ENCODE results near the gene BMAL1. TPM values are rescaled to one million over a fixed set of nuclear protein-coding genes. Genes with fewer than 3 reads are reported as not detected.
"Not testable (repeated sequence)": the region's sequence is repeated elsewhere in the genome, so short reads cannot be mapped to it uniquely, and the experiment has no call there.

The BMAL1 gene
- polyA plus RNA-seq (ENCODE audit: insufficient read length in 4 of 4), result 10 to 100 TPM; 10.6 to 13.7 (median 11.5) TPM

DNA sequence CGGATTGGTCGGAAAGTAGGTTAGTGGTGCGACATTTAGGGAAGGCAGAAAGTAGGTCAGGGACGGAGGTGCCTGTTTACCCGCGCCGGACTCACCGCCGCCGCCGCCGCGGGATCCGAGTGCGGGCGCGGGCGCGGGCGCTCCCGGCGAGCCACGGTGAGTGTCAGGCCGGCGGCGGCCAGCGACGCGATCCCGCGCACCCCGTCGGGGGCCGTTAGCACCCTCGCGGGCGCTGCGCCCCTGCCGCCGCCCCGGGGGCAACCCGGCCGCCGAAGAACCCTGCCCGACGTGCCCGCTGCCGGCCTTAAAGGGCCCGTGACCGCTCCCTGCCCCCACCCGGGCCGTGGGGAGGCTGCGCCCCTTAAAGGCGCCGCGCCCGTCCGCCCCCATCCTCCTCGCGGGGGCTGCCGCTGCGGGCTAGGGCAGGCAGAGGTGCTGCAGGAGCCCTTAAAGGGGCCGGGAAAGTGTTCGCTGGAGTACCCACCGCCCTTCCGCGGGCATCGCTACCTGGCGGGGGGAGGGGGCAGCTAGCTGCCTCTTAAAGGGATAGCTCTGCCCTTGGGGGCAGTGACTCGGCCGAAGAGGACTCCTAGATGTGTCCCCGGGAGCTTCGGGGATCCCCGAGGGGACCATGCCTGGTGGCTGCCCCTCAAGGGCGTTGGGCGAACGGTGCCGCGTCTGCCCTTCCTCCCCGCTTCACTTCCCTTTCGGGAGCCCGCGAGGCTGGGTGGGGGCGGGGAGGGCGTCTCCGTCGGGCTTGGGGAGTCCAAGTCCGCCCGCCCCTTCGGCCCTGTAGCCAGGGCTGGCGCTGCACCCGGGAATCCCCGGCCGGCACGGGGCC lies at the start of gene BMAL1:
Gene BMAL1, plus strand, starts transcription at position 23 of the 841 bp plus-strand sequence. CDS start 76,519 bp downstream, outside the sequence.
- DNase-seq (ENCODE audit: low read depth in 4 of 4, low spot score in 3 of 4), result no peak

DNA sequence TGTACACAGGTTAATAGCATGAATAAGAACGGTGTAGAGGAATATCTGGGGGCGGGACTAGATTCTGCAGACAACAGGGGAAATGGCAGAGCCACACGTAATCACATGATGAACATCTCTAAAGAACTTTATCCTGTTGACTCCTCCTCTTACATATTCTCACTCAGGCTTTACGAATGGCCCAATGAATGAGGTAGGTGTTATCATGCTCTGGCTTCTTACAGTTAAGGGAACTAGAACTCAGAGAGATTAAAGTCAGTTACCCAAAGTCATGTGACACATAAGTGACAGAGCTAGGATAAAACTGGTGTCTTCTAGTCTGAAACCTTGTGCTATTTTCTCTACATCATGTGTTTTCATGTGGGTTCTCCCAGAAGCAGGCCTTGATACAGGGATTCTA lies 49.0 kb upstream of the BMAL1 start:
- no peak for DNase-seq (ENCODE audit: low read depth in 4 of 4, low spot score in 3 of 4)

DNA sequence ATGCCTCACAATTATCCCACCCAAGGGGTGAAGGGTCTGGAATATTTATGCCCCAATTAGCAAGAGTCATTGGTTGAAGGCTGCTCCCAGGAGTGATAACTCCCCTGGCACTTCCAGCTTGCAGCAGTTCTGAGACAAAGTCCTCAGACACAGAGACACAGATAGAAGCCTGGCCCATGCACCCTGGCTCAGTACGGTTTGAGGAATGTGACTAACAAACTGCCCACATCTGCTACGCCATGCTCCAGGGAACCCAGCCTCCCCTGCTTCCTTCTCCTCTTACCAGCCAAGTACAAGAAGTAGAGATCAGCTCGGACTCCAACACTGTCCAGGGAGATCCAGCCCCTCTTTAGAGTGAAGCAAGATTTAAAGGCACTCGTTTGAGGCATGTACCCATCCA lies 48.5 kb upstream of the BMAL1 start:
- no peak for DNase-seq (ENCODE audit: low read depth in 4 of 4, low spot score in 3 of 4)

DNA sequence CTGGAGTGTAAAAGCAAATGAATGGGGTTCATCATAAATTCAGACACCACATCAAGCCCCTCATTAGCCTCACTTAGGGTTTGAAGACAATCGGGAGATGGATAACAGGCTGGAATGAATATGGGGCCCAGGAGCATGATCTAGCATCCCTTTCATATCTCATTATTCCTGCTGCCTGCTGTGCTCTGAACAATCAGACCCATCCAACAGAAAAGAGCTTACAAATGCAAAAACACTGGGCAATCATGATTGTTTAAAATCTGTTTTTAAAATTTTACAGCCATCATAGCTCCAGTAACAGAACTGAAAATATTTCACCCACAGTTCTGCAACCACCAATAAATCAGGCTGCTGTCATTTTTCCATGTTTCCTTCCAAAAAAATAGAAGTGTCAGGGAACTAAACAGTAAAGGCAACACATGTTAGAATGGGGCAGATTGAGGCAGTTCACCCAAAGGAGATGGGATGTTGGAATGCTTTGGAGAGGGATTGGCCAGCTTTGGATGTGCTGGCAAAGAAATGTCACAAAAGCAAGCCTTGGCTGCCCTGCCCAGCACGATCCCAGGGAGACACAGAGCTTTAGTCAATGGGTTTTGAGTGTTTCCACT lies 47.8 kb upstream of the BMAL1 start:
- no peak for DNase-seq (ENCODE audit: low read depth in 4 of 4, low spot score in 3 of 4)

DNA sequence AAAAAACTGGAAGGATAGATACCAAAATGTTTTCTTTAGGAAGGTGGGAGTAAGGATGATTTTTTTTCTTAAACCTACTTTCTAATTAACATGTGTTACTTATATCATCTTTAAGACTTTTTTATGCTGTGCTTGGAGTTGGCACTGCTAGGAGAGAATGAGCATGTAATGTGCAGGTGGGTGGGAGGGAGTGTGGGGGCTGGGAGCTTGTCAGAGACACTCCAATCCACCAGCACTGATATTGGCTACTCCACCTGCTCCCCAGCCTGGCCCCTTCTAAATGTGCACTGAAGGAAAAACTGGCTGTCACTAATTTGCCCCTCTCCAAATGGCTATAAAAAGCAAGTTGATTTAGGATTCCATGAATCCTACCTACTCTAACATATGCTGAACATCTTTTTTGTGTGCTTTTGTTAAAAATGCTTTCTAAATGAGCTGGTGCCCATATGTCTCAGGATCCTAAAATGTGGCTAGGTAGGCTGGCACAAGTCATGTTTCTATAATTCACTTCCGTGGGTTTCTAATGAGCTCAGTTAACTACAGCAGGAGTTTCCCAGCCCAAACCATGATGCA lies 44.3 kb upstream of the BMAL1 start:
- no peak for DNase-seq (ENCODE audit: low read depth in 4 of 4, low spot score in 3 of 4)

DNA sequence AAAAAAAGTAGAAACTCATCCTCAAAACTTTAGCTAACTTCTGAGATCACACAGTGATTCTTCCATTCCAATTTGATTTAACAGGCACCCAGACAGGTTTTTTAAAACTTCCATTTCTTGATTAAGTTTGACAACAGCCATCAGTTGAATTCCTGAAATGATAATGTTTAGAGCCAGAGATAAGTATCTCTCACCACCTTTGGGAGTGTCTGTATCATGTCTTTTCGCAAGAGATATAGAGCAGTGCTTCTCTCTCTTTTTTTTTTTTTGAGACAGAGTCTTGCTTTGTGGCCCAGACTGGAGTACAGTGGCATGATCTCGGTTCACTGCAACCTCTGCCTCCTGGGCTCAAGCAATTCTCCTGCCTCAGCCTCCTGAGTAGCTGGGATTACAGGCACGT lies 41.7 kb upstream of the BMAL1 start:
- DNase-seq (ENCODE audit: low read depth in 4 of 4, low spot score in 3 of 4), result no peak

DNA sequence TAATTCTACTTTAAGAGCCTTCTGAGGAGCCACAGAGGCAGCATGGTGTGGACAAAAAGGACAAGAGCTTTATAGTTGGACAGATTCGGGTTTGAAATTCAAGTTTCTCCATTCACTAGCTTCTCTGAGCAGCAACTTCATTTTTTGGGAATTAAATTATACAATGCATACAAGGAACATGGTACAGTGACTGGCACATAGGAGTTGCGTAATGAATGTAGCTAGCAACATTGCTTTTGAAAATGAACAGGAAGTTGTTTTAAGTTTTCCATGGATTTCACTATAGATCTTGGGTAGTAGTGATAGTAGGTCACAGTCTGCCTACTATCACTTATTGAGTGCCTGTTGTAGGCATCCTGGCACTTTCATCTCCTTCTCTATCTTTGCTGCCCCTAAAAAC lies 41.0 kb upstream of the BMAL1 start:
- no peak for DNase-seq (ENCODE audit: low read depth in 4 of 4, low spot score in 3 of 4)

DNA sequence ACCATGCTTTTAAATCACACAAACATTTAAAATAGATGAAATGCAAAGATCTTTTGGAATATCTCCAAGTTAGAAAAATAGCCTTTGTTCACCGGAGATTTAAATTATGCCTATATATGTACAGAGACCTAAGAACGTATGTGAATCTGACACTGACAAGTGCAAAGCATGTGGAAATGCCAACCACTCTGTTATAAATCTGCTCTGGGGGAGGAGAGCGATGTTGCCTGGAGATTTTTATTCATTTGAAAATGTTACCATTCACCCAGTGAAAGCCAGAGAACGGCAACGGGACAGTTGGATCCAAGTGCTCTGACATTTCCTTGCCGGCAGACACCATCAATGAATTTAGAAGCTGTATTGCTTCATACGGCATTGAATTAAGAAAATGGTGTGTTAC lies 39.8 kb upstream of the BMAL1 start:
- DNase-seq (ENCODE audit: low read depth in 4 of 4, low spot score in 3 of 4), result no peak

DNA sequence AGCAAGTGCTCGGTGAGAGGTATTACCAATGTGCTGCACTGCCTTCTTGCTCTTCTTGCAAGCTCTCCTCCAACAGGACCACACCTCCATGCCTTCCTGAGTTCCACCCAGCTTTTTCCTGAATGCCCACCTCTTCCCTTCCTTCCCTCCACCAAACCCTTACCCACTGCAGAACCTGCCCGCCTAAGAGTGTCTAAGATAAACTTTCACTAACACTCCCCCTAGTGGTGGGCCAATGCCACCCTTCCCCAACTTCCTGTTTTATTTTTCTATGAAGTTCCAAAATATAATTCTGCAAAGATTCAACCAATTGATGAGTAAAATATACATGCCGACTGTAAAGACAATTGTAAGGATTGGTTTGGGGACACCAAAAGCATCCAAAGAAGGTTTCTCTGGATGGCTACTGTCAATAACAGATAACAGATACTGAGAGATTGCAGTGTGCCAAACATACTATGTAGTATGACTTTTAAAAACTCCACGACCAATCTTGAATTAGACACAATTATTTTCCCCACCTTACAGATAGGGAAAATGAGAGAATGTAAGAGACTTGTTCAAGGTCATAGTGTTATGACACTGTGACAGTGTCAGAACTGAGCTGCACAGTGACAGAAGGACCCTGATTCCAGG lies 38.6 kb upstream of the BMAL1 start:
- DNase-seq (ENCODE audit: low read depth in 4 of 4, low spot score in 3 of 4), result no peak

DNA sequence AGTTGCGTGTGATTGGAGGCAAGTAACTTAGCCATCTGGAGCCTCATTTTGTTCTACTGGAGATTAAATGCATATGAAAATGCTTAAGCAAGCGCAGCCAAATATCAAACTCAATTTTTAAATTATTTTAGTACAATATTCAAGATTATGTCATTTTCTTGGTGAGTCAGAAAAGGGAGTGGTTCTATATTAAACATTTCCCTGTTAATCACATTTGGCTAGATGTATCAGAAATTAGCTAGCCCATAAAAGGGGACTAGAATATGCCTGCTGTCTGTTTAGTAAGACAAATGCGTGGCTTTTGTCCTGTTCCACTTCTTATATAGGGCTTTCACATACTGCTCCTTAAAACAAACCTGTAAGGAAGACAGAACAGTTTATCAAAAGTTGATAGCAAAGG lies 35.0 kb upstream of the BMAL1 start:
- DNase-seq (ENCODE audit: low read depth in 4 of 4, low spot score in 3 of 4), result no peak

DNA sequence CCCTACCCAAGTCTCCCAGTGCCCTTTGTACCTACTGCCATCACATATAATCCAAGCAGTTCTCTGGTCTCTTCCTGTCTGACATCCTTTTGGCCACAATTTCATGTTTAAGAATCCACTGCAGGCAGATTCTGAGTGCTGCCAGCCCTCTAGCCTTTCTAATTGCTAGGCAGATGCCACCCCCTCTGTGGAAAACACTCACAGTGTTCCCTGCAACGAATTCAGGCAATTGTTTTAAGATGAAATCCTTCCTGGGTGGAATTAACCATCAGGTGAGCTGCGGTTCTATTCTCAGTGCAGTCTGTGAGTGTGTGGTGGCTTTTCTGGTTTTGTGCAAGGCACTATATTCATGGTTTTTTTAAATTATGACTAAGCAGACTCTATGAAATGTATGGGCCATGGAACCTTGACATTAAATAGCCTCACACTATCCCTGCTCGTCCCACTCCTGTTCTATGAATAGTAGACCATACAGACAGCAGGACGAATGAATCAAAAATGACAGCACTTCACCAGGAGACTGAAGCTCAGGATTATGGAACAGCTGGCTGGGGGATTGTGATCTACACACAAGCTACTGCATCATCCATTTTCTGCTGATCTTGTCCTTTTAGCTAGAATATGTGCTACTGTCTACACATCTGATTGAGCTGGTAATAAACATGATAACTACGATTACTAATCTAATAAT lies 29.8 kb upstream of the BMAL1 start:
- no peak for DNase-seq (ENCODE audit: low read depth in 4 of 4, low spot score in 3 of 4)

DNA sequence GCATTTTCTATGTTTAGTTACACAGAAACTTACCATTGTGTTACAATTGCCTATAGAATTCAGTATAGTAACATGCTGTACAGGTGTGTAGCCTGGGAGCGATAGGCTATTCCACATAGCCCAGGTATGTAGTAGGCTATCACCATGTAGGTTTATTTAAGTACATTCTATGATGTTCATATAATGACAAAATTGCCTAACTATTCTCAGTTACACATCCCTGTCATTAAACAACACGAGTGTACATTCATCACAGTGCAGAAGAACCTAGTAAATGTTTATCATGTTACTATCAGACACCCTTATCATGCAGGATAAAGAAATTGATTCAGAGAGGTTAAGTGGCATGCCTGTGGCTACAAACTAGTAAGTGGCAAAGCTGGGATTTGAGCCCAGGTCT lies 28.4 kb upstream of the BMAL1 start:
- DNase-seq (ENCODE audit: low read depth in 4 of 4, low spot score in 3 of 4), result no peak

DNA sequence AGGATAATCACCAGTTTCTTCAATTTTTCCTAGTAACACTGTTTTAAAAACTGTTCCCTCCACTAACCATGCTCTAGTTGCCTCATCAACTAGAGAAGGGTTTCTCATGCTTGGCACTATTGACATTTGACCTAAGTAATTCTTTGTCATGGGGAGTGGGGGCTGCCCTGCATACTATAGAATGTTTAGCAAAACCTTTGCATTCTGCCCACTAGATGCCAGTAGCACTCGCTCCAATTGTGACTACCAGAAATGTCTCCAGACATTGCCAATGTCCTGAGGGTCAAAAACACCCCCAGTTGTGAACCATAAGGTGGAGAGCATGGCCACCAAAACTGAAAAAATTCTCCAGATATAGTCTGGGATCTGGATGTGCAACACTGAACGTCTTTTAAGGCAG lies 27.6 kb upstream of the BMAL1 start:
- no peak for DNase-seq (ENCODE audit: low read depth in 4 of 4, low spot score in 3 of 4)

DNA sequence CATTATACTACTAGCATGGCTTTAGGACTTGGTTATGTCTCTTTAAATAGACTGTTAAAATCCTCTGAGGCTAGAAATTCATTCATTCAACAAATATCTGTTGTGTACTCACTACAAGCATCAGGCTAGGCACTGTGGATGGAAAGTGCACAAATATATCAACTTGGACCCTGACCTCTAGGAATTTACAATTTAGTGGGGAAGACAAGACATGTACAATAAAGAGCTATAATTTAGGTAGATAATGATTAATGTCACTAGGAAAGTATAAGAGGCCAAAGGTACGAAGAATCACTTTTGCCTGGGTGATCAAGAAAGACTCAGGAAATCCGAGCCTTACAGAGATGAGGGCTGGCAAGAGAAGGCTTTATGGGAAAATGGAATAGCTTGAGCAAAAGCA lies 25.6 kb upstream of the BMAL1 start:
- no peak for DNase-seq (ENCODE audit: low read depth in 4 of 4, low spot score in 3 of 4)

DNA sequence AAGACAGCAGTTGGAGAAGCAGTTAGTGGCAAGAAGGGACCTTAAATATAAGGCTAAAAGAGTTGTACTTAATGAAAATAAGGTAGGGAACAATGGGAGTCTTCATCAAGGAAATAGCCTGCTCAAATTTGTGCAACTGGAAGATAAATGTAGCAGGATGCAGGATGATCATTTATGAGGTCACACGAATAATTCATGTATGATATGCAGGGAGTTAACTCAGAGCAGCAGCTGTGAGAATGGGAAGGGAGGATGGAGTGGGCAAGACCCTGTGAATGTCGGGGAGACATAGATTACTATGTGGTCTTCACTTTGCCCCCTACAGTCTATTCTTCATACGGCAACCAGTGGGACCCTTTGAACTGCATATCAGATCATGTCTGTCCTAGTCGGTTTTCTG lies 25.2 kb upstream of the BMAL1 start:
- DNase-seq (ENCODE audit: low read depth in 4 of 4, low spot score in 3 of 4), result no peak

DNA sequence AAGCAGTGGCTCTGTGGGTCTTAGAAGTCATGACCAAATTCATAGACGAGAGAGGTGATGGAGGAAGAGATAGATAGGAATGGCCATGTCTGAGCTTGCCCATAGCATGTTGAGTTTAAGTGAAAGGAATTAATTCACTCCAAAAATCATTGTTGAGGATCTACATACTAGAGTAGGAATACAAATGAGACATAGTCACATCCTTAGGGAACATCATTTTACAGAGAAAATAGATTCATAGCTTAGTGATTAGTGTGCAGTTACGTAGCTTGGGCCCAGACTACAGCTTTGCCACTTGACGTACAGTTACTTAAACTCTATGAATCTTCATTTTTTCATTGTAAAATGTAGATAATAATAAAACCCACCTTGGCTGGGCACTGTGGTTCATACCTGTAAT lies 21.4 kb upstream of the BMAL1 start:
- DNase-seq (ENCODE audit: low read depth in 4 of 4, low spot score in 3 of 4), result no peak

DNA sequence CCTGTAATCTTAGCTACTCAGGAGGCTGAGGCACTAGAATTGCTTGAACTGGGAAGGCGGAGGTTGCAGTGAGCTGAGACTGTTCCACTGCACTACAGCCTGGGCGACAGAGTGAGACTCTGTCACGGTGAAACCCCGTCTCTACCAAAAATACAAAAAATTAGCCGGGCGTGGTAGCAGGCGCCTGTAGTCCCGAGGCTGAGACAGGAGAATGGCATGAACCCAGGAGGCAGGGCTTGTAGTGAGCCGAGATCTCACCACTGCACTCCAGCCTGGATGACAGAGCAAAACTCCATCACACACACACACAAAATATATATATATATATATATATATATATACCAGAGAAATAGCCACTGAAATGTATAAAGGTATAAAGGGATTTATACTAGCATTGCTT lies 19.5 kb upstream of the BMAL1 start:
- DNase-seq (ENCODE audit: low read depth in 4 of 4, low spot score in 3 of 4), result not testable (repeated sequence)

DNA sequence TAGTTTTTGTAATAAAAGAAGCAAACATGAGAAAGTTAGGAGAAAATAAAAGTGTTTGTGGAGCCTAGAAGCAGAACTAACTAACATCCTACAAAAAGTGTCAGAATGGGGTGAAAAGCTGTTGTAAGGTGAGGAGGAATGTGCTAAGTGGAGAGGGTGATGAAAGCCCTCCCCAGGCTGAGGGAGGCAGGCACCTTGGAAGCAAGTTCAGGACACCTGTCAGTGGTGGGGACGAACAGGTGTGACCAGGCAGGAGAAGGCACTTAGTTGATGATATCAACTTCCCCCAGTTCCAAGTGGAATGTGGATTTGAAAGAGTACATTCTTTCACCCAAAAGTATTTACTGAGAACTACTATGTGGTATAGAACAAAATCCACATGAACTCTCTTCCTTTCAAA lies 18.7 kb upstream of the BMAL1 start:
- no peak for DNase-seq (ENCODE audit: low read depth in 4 of 4, low spot score in 3 of 4)

DNA sequence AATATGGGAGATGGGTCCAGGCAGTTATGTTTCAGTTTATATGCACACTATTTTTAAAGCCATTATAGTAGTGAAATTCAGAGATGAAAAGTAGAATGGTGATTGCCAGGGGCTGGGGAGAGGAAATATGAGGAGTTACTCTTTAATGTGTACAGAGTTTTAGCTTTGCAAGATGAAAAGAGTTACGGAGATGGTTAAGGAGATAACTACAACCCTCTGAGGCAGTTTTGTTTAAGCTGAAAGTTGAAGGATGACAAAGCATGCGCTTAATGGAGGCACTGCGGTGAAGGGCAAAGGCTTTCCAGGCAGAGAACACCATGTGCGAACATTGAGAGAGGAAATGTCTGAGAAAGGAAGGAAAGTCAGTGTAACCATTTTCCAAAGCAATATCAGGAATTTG lies 18.2 kb upstream of the BMAL1 start:
- no peak for DNase-seq (ENCODE audit: low read depth in 4 of 4, low spot score in 3 of 4)

DNA sequence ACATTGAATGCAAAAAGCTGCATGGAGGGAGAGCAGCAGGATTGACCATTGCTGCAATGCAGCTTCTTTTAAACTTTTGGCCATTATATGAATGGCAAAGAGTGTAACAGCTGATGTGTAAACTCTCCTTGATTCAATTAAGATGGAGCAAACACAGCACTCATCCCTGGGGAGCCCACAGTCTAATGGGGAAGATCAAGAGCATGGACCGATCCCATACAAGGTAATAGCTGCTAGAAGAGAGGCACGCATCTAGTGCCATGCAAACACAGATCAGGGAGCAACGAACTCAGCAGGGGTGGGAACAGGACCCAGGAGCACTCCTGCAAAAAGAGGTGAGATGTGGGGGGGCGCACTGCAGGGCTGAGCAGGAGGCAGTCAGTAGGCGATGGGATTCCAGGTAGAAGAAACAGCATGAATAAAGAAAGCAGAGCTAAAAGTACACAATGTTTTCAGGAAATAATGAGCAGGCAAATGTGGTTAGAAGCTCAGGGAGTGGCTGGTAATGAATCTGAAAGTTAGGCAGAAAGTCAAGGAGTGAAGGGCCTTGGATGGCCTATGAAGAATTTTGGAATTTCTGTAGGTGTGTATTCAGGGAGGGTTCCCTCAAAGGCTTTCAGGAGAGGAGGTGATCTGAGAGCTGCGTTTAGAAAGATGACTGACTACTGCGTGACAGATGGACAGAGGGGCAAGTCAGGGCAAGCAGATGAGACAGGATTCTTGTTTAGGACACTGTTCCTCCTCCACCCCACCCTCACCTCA lies 17.2 kb upstream of the BMAL1 start:
- DNase-seq (ENCODE audit: low read depth in 4 of 4, low spot score in 3 of 4), result no peak

Measured in left renal pelvis (tissue), 4 donors.